Fibroblast of skin of back (primary cell): ENCODE data around the gene ERI2.
"Not testable (repeated sequence)": the region's sequence is repeated elsewhere in the genome, so short reads cannot be mapped to it uniquely, and the experiment has no call there.

ENCODE experiments used
- DNase-seq: peaks from one replicate; pipeline ENCODE4 v3.0.0-alpha.2; 2013

Gene ERI2

GRCh38 chr16:20814784-20815183 lies 8.5 kb upstream of the ERI2 start:
- DNase-seq = no peak

GRCh38 chr16:20812510-20812909 lies 6.2 kb upstream of the ERI2 start:
- DNase-seq = no peak

- DNase-seq = no peak
Observed at GRCh38 chr16:20811889-20812439, 5.7 kb upstream of the ERI2 start.

GRCh38 chr16:20807862-20808261 lies 1.6 kb upstream of the ERI2 start:
- DNase-seq = no peak

GRCh38 chr16:20805684-20806167 lies 546 bp downstream of the ERI2 start:
- DNase-seq = peak; percentile 0

- no peak for DNase-seq
Observed at GRCh38 chr16:20803561-20804214, 2.6 kb downstream of the ERI2 start.

GRCh38 chr16:20803192-20803560 lies 3.1 kb downstream of the ERI2 start:
- peak; percentile 42 for DNase-seq

- DNase-seq = no peak
Observed at GRCh38 chr16:20801278-20801677, 5.0 kb downstream of the ERI2 start.

- DNase-seq = peak; percentile 12
Observed at GRCh38 chr16:20799599-20799998, 6.7 kb downstream of the ERI2 start.

GRCh38 chr16:20798364-20798763 lies 7.9 kb downstream of the ERI2 start:
- DNase-seq = no peak

GRCh38 chr16:20791923-20792612 lies 14.2 kb downstream of the ERI2 start:
- peak; percentile 11 for DNase-seq

- DNase-seq = no peak
Observed at GRCh38 chr16:20789130-20789529, 17.1 kb downstream of the ERI2 start.

GRCh38 chr16:20784204-20784603 lies 22.1 kb downstream of the ERI2 start:
- no peak for DNase-seq

GRCh38 chr16:20782470-20782869 lies 23.8 kb downstream of the ERI2 start:
- DNase-seq = no peak

- no peak for DNase-seq
Observed at GRCh38 chr16:20781697-20782096, 24.6 kb downstream of the ERI2 start.

- peak; percentile 60 for DNase-seq
Observed at GRCh38 chr16:20774703-20775362, 31.4 kb downstream of the ERI2 start.

GRCh38 chr16:20773679-20774078 lies 32.6 kb downstream of the ERI2 start:
- DNase-seq = no peak

GRCh38 chr16:20768818-20769217 lies 37.5 kb downstream of the ERI2 start:
- no peak for DNase-seq

- no peak for DNase-seq
Observed at GRCh38 chr16:20768121-20768520, 38.2 kb downstream of the ERI2 start.

- DNase-seq = no peak
Observed at GRCh38 chr16:20767577-20767976, 38.7 kb downstream of the ERI2 start.

GRCh38 chr16:20766294-20766693 lies 40.0 kb downstream of the ERI2 start:
- DNase-seq = no peak

GRCh38 chr16:20765732-20766131 lies 40.5 kb downstream of the ERI2 start:
- DNase-seq = no peak

GRCh38 chr16:20764448-20764847 lies 41.8 kb downstream of the ERI2 start:
- not testable (repeated sequence) for DNase-seq
